HepG2 (cell line): ENCODE data around the gene NYNRIN. TPM values are rescaled to one million over a fixed set of nuclear protein-coding genes. Genes with fewer than 3 reads are reported as not detected.

Source experiments
- AKNA ChIP-seq: sonication (generic); formaldehyde crosslinking; IDR thresholded peaks from 2 replicates; pipeline ENCODE4 v1.4.0; 2020; ENCODE audit warnings: missing genetic modification reagents, borderline replicate concordance
- ELF1 ChIP-seq: sonication (generic); formaldehyde crosslinking; IDR thresholded peaks from 2 replicates; pipeline ENCODE4 v1.4.0; 2020; ENCODE audit warnings: missing genetic modification reagents
- ETS1 ChIP-seq: sonication (generic); formaldehyde crosslinking; IDR thresholded peaks from 2 replicates; pipeline ENCODE4 v1.4.0; 2020; ENCODE audit warnings: missing genetic modification reagents
- FOSL2 ChIP-seq: sonication (generic); formaldehyde crosslinking; IDR thresholded peaks from 2 replicates; pipeline ENCODE4 v1.4.0; 2020; ENCODE audit warnings: missing genetic modification reagents
- IRF1 ChIP-seq: sonication (generic); formaldehyde crosslinking; IDR thresholded peaks from 2 replicates; pipeline ENCODE4 v1.4.0; 2020; ENCODE audit warnings: low read depth, mild to moderate bottlenecking, missing genetic modification reagents
- KDM4B ChIP-seq: sonication (generic); formaldehyde crosslinking; IDR thresholded peaks from 2 replicates; pipeline ENCODE4 v1.4.0; 2020; ENCODE audit warnings: missing genetic modification reagents
- KMT2A ChIP-seq: sonication (generic); formaldehyde crosslinking; IDR thresholded peaks from 2 replicates; pipeline ENCODE4 v1.4.0; 2020; ENCODE audit warnings: missing genetic modification reagents
- MYNN ChIP-seq: sonication (generic); formaldehyde crosslinking; IDR thresholded peaks from 2 replicates; pipeline ENCODE4 v1.4.0; 2020; ENCODE audit warnings: mild to moderate bottlenecking, low read depth, missing genetic modification reagents
- RFXANK ChIP-seq: IDR thresholded peaks from 2 replicates; pipeline ENCODE4 v1.6.1; 2016
- RNF219 ChIP-seq: sonication (generic); formaldehyde crosslinking; IDR thresholded peaks from 2 replicates; pipeline ENCODE4 v1.5.0; 2020; ENCODE audit warnings: mild to moderate bottlenecking, missing genetic modification reagents
- SP4 ChIP-seq: sonication (generic); formaldehyde crosslinking; IDR thresholded peaks from 2 replicates; pipeline ENCODE4 v1.8.1; 2023; ENCODE audit warnings: mild to moderate bottlenecking, missing genetic modification reagents
- THAP7 ChIP-seq: sonication (generic); formaldehyde crosslinking; IDR thresholded peaks from 2 replicates; pipeline ENCODE4 v1.8.1; 2023; ENCODE audit warnings: mild to moderate bottlenecking, missing genetic modification reagents
- TRIM24 ChIP-seq: sonication (generic); formaldehyde crosslinking; IDR thresholded peaks from 2 replicates; pipeline ENCODE4 v1.8.0; 2022; ENCODE audit warnings: mild to moderate bottlenecking, missing genetic modification reagents
- ZFP90 ChIP-seq: sonication (generic); formaldehyde crosslinking; IDR thresholded peaks from 2 replicates; pipeline ENCODE4 v1.8.0; 2022; ENCODE audit warnings: missing genetic modification reagents, mild to moderate bottlenecking, inconsistent platforms, borderline replicate concordance
- ZNF160 ChIP-seq: sonication (generic); formaldehyde crosslinking; IDR thresholded peaks from 2 replicates; pipeline ENCODE4 v1.8.0; 2022; ENCODE audit warnings: mild to moderate bottlenecking, inconsistent platforms, missing genetic modification reagents
- ZNF274 ChIP-seq: sonication (generic); formaldehyde crosslinking; IDR thresholded peaks from 2 replicates; pipeline ENCODE4 v1.5.1; 2020; ENCODE audit warnings: mild to moderate bottlenecking, missing genetic modification reagents
- ZNF30 ChIP-seq: sonication (generic); formaldehyde crosslinking; IDR thresholded peaks from 2 replicates; pipeline ENCODE4 v1.5.0; 2020; ENCODE audit warnings: mild to moderate bottlenecking, missing genetic modification reagents
- ZNF460 ChIP-seq: sonication (generic); formaldehyde crosslinking; IDR thresholded peaks from 2 replicates; pipeline ENCODE4 v1.5.1; 2020; ENCODE audit warnings: missing genetic modification reagents, mild to moderate bottlenecking, borderline replicate concordance
- ZNF564 ChIP-seq: sonication (generic); formaldehyde crosslinking; IDR thresholded peaks from 2 replicates; pipeline ENCODE4 v1.8.1; 2023; ENCODE audit warnings: mild to moderate bottlenecking, missing genetic modification reagents
- ZNF615 ChIP-seq: sonication (generic); formaldehyde crosslinking; IDR thresholded peaks from 2 replicates; pipeline ENCODE4 v1.5.0; 2020; ENCODE audit warnings: mild to moderate bottlenecking, missing genetic modification reagents, borderline replicate concordance
- polyA plus RNA-seq, 8 experiments: library from polyadenylated mRNA; depleted of rRNA in 3 of 8; stranded (reverse) in 7 of 8; unstranded in 1 of 8; fragments of >200 nt; fragmentation: Illumina TruSeq in 4 of 8; extraction: Trizol in 4 of 8; gene quantifications; 2 replicates each; pipeline versions ENCODE4 v1.2.1 to v1.2.3, GENCODE V29; 2011 to 2016; ENCODE audit warnings: low read depth in 4 of 8, missing spikeins in 1 of 8, mixed read lengths in 1 of 8; ENCODE audit not compliant: insufficient read depth in 1 of 8
- total RNA-seq, 5 experiments: library from RNA; depleted of rRNA; stranded (reverse); fragments of >200 nt; fragmentation: Illumina TruSeq; extraction: Trizol; gene quantifications; 2 replicates each; pipeline ENCODE4 v1.2.3, GENCODE V29; 2016; ENCODE audit warnings: low read depth in 1 of 5

NYNRIN gene
- total and polyA plus RNA-seq, 2 of the 13 experiments (the other 11 are each of a cell fraction or from before 2014, with no cell fraction given) = 0.63 to 1.1 TPM

GRCh38 chr14:24366721-24367513, 31.9 kb upstream of the NYNRIN start (continued):
- TF ChIP-seq RNF219 (CRISPR knock-in tag) = no peak
- peak; percentile 33 for TF ChIP-seq ELF1 (CRISPR knock-in tag)
- TF ChIP-seq TRIM24 (CRISPR knock-in tag) = no peak
- TF ChIP-seq THAP7 (CRISPR knock-in tag) = peak; percentile 36; the same call in 1 of the 2 replicates
- TF ChIP-seq KMT2A = peak; percentile 22; the same call in 1 of the 2 replicates
- TF ChIP-seq ZNF615 = no peak
- peak; percentile 31; the same call in 1 of the 2 replicates for TF ChIP-seq FOSL2 (CRISPR knock-in tag)
- no peak for TF ChIP-seq AKNA (CRISPR knock-in tag)
- 0 out of 2 replicates have a peak, but pooled peaks have one; percentile 37 for TF ChIP-seq SP4 (CRISPR knock-in tag)
- TF ChIP-seq ZNF460 = no peak
- no peak for TF ChIP-seq RFXANK (CRISPR knock-in tag)
- TF ChIP-seq ZNF274 (CRISPR knock-in tag) = no peak
- no peak; the same call in 1 of the 2 replicates for TF ChIP-seq ZFP90 (CRISPR knock-in tag)
- no peak for TF ChIP-seq IRF1 (CRISPR knock-in tag)
- no peak for TF ChIP-seq KDM4B (CRISPR knock-in tag)
- no peak for TF ChIP-seq ZNF160
- TF ChIP-seq ZNF30 (CRISPR knock-in tag) = 0 out of 2 replicates have a peak, but pooled peaks have one; percentile 65
- TF ChIP-seq ZNF564 = 0 out of 2 replicates have a peak, but pooled peaks have one; percentile 20
- no peak for TF ChIP-seq MYNN (CRISPR knock-in tag)
- no peak; the same call in 1 of the 2 replicates for TF ChIP-seq ETS1 (CRISPR knock-in tag)
